ENCODE results near the gene ERAL1.
"Not testable (repeated sequence)": the region's sequence is repeated elsewhere in the genome, so short reads cannot be mapped to it uniquely, and the experiment has no call there.

ERAL1 gene

DNA sequence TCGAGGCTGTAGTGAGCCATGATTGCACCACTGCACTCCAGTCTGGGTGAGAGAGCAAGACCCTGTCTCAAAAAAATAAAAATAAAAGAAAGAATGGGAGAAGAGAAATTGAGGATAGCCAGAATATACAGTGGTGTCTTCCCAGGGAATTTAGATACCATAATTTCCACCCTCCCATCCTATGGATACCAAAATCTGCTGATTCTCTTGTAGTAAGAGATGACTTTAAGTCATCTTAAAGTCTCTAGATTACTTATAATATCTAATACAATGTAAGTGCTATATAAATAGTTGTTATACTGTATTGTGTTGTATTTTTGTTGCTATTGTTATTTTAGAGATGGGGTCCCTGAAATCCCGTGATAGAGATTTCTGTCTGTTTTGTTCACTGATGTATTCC, 1.5 kb upstream of the ERAL1 start:
- no peak for DNase-seq (ENCODE audit: low read depth)

- DNase-seq (ENCODE audit: low read depth), result no peak
Measured at GRCh38 chr17:28855336-28855679, 492 bp downstream of the ERAL1 start.

DNA sequence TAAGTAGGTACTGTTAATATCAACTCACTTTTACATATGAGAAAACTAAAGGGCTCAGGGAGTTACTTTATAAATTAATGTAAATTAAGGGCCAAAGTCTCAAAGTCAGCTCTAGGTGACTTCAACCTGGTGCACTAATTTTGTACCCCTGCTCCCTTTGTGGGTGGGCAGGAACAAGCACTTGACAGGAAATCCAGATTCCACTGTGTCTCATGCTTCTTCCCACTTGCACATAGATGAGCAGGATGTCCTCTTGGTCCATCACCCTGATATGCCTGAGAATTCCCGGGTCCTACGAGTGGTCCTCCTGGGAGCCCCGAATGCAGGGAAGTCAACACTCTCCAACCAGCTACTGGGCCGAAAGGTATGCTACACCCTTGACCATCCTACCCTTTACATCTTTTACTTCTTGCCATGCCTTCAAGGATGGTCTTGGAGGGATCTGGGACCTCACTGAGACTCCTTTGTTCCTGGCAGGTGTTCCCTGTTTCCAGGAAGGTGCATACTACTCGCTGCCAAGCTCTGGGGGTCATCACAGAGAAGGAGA, 1.3 kb downstream of the ERAL1 start:
- DNase-seq (ENCODE audit: low read depth), result no peak

DNA sequence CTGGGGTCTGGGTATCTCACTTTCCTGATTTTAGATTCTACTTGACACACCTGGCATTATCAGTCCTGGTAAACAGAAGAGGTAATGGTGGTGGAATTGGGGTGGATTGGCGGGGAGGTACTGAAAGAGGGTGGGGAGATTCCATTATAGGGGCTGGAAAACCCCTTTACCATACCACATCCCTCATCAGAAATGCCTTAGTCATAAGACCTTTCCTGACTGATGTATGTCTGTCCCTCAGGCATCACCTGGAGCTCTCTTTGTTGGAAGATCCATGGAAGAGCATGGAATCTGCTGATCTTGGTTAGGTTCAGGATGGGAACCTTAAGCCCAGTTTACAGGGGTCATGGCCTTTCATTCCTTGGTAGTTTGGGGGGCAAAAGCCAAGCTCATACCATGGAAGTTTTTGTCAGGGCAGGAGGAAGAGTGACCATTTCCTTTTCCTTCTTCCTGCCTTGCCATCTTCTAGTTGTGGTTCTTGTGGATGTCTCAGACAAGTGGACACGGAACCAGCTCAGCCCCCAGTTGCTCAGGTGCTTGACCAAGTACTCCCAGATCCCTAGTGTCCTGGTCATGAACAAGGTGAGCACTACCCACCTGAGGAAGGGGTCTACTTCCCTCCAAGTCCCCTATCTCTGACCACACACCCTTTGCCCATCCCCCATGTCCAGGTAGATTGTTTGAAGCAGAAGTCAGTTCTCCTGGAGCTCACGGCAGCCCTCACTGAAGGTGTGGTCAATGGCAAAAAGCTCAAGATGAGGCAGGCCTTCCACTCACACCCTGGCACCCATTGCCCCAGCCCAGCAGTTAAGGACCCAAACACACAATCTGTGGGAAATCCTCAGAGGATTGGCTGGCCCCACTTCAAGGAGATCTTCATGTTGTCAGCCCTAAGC, 3.3 kb downstream of the ERAL1 start:
- no peak for DNase-seq (ENCODE audit: low read depth)

DNA sequence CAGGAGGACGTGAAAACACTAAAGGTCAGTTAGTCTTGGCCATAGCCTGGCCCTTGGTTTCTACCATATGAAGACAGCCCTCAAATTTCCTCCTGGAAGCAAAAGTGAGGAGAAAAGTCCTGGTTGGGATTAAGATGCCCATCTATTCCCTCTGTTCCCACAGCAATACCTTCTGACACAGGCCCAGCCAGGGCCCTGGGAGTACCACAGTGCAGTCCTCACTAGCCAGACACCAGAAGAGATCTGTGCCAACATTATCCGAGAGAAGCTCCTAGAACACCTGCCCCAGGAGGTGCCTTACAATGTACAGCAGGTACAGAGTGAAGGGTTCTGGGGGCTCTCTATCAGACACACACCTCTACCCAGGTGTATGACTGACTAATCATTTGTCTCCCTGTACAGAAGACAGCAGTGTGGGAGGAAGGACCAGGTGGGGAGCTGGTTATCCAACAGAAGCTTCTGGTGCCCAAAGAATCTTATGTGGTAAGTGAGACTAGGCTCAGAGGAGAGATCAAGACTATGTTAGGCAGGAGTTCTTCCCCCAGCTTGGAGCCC, 4.1 kb downstream of the ERAL1 start:
- no peak for DNase-seq (ENCODE audit: low read depth)

GRCh38 chr17:28860363-28860808, 5.6 kb downstream of the ERAL1 start:
- DNase-seq (ENCODE audit: low read depth), result no peak

DNA sequence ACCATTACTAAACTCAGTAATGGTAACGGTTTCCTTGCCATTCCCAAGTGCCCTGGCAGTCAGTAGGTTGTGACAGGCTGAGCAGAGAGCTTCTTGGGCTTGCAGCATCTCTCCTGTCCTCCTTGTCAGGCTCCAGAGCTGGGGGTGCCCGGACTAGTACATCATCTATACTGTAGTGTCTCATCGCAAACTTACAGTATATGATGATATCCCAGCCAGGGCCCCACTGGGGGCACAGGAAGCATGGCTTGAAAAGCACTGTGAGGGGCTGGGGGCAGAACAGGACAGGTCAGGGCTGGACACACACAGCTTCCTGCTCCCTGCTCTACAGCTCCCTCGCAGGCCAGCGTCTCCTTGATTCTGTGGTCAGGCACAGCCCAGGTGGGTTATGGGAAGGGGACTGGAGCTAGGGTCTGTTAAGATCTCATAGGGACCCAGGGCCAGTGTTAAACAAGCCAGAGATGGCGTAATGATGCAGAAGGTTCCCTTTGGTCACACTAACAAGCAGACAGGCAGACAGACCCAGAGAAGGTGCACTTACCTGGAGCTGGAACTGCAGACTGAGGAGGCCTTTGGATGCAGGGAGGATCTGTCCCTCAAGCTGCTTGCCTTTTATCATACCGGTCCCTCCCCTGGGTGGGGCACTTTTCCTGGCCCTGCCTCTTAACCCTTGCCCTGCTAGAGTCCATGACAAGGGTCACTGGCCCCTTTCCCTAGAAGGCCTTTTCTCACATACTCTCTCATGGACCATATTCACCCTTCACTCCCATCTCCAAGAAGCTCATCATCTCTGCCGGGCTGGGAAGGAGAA, 6.8 kb downstream of the ERAL1 start:
- no peak for DNase-seq (ENCODE audit: low read depth)

- no peak for DNase-seq (ENCODE audit: low read depth)
Measured at GRCh38 chr17:28862561-28862960, 7.7 kb downstream of the ERAL1 start.

DNA sequence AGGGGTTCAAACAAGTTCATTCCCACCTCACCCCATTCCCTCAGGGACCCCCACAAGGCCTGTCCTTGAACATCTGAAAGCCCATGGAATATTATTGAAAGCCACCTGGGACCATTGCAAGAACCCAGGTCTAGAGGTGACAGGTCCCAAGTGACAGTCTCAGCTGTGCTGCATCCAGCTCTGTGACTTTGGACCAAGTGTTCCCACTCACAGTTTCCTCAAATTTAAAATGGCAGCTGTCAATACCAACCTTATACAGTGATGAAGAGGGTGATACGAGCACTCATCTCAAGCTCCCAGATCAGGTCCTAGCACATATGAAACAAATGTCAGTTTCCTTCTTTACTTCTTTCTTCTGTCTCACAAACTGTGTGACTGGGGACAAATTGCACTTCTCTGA, 9.1 kb downstream of the ERAL1 start:
- DNase-seq (ENCODE audit: low read depth), result no peak

DNA sequence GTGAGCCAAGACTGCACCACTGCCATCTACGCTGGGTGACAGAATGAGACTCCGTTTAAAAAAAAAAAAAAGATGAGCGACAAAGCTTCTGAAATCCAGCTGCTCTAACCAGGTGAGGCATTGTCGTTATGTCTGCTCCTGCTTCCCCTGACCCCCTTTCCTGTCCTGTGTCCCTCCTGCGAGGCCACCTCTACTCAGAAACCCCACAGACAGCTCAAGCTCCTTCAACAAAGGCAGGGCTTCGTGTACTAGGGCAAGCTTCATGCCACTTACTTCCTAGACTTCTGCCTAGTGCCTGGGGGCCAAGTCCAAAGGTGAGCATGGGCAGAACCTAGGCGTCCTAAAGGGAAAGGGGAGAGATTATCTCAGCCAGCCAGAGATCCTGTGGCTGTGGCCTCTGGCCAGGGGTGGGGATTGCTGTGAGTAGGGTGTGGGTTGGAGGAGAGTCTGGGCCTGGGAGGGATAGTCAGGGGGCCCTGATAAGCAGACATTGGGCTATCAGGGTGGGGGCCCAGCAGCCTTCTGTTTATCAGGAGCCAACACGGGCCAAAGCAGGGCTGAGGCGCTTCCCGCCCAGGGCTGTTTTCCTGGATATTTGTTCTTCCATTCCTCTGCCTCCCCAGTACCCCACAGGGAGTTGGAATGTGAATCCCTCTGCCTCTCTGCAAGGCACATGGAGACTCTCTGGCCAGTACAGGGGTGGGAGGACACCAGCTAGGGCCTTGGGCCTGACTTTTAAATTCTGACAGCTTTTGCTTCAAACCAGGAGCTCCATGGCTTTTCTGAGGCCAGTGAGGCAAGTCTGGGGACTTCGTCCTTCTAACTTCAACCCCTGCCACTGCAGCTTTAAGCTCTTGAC, 10.4 kb downstream of the ERAL1 start:
- peak; percentile 6 for DNase-seq (ENCODE audit: low read depth)

GRCh38 chr17:28865946-28866752, 11.3 kb downstream of the ERAL1 start:
- DNase-seq (ENCODE audit: low read depth), result no peak

DNA sequence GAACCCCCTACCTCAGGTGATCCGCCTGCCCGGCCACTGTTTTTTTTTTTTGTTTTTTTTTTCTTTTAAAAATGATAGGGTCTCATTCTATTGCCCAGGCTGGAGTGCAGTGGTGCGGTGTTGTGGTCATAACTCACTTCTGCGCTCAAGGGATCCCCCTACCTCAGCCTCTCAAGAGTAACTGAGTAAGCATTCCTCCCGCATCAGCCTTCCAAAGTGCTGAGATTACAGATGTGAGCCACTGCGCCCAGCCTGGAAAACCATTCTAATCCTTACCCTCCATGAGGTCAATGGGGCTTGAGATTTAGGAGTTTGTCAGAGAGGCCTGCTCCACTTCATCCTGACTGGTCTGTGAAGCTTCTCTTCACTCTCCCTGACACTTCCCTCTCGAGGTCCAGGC, 12.5 kb downstream of the ERAL1 start:
- no peak for DNase-seq (ENCODE audit: low read depth)

DNA sequence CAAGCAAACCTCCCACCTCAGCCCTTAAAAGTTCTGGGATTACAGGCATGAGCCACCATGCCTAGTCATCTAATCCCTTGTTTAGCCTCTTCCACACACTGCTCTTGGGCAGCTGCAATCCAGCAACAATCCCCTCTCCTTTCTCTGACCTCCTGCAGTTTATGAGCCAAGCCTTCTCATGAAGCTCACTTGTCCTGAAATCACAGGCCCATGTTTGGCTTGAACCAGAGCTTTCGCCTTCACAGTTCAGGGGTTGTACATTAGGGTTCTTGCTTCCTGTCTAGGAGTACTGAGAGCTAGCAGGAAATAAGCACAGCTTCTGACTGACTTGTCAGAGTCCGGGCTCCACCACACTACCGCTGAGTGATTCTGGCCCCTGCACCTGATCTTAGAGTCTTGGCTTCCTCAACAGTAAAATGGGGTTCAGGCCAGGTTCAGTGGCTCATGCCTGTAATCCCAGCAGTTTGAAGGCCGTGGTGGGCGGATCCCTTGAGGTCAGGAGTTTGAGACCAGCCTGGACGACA, 16.3 kb downstream of the ERAL1 start:
- DNase-seq (ENCODE audit: low read depth), result no peak

DNA sequence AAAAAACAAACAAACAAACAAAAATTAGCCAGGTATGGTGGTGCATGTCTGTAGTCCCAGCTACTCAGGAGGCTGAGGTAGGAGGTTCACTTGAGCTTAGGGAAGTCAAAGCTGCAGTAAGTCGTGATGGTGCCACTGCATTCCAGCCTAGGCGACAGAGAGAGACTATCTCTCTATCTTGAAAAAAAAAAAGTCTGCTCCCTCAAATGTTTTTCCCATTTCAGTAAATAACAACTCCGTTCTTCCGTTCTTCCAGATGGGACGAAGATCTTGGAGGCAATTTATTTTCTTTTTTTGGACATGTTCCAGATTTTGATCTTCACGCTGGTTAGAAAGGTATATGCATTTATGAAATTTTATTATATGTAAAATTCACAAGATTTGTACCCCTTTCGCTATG, 19.0 kb downstream of the ERAL1 start:
- DNase-seq (ENCODE audit: low read depth), result no peak

GRCh38 chr17:28874750-28875149, 19.9 kb downstream of the ERAL1 start:
- no peak for DNase-seq (ENCODE audit: low read depth)

DNA sequence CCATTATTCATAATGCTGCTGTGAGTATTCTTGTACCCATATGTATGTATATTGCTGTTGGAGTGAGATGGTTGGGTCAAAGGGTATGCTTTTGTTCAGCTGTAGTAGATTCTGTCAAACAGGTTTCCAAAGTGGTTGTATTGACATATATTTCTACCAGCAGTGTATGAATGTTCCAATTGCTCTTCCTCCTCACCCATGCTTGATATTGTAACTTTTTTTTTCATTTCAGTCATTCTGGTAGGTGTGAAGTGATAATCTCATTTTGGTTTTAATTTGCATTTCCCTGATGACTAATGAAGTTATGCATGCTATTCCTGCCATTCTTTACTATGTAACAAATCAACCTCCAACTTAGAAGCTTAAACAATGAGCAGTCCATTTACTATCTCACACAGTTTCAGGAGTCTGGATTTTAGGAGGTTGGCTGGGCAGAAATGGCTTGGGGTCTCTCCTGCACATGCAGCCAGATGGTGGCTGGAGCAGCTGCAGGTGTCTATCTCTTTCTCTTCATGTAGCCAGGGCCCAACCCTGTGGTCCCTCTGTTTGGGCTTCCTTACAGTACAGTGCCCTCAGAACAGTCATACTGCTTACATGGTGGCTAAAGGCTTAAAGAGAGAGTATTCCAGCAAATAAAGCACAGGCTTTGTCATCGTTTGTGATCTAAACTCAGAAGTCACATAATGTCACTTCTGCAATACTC, 21.2 kb downstream of the ERAL1 start:
- DNase-seq (ENCODE audit: low read depth), result no peak

DNA sequence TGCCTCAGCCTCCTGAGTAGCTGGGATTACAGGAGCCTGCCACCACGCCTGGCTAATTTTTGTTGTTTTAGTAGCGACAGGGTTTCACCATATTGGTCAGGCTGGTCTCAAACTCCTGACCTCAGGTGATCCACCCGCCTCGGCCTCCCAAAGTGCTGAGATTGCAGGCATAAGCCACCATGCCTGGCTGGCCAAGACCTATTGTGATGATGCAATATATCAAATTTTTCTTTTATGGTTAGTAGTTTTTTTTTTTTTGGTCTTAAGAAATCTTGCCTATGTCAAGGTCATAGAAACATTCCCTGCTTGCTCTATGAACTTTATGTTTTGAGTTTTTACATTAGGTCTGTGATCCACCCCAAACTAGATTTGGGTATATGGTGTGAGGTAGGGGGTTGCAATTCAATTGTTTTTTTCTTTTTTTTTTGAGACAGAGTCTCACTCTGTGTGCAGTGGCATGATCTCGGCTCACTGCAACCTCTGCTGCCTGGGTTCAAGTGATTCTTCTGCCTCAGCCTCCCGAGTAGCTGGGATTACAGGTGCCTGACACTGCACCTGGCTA, 22.4 kb downstream of the ERAL1 start:
- DNase-seq (ENCODE audit: low read depth), result not testable (repeated sequence)

GRCh38 chr17:28878158-28878910, 23.5 kb downstream of the ERAL1 start:
- peak; percentile 17 for DNase-seq (ENCODE audit: low read depth)

- peak; percentile 59 for DNase-seq (ENCODE audit: low read depth)
Measured at GRCh38 chr17:28878981-28879380, 24.2 kb downstream of the ERAL1 start.
